H7 (cell line): ENCODE measurements around the gene LTN1. TPM values are rescaled to one million over a fixed set of nuclear protein-coding genes. Genes with fewer than 3 reads are reported as not detected.
"Not testable (repeated sequence)": the region's sequence is repeated elsewhere in the genome, so short reads cannot be mapped to it uniquely, and the experiment has no call there.

Source experiments
- DNase-seq: peaks from one replicate; pipeline ENCODE4 v3.0.0; 2012
- H3K27me3 ChIP-seq: 2 replicates; pipeline ENCODE4 v1.6.0; 2011; ENCODE audit warnings: mild to moderate bottlenecking, low read length; ENCODE audit not compliant: control insufficient read depth, insufficient read depth
- H3K36me3 ChIP-seq: replicated peaks from 2 replicates; pipeline ENCODE4 v1.5.1; 2011; ENCODE audit warnings: low read length; ENCODE audit not compliant: control insufficient read depth, insufficient read depth
- H3K4me3 ChIP-seq: 2 replicates; pipeline ENCODE4 v1.5.1; 2011; ENCODE audit warnings: low read depth, mild to moderate bottlenecking, control low read depth, low read length, moderate library complexity; ENCODE audit not compliant: insufficient read depth
- total RNA-seq: library from RNA; depleted of rRNA; stranded (reverse); fragments of >200 nt; shearing (Covaris generic); gene quantifications from 2 replicates; pipeline ENCODE4 v1.2.3, GENCODE V29; 2014

The LTN1 gene
- total RNA-seq, 1 experiment from 2014 or later, result 22.0 TPM

DNA sequence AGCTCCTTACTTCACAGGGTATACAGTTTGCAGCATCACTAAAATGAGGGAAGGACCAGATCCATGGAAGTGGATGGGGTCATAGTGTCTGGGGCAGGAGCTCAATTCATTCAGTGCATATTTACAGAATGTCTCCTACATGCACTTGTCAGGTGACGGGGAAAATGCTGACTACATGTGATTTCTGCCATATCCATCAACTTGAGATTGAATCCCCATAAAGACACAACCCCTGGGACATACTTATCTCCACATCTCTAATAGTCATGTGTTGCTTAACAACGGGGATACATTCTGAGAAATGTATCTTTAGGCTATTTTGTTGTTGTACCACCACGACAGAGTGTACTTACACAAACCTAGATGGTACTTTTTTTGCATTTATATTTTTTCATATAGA lies 14.5 kb upstream of the LTN1 start:
- DNase-seq, result no peak
- no peak overlapping the region for H3K4me3 ChIP-seq

DNA sequence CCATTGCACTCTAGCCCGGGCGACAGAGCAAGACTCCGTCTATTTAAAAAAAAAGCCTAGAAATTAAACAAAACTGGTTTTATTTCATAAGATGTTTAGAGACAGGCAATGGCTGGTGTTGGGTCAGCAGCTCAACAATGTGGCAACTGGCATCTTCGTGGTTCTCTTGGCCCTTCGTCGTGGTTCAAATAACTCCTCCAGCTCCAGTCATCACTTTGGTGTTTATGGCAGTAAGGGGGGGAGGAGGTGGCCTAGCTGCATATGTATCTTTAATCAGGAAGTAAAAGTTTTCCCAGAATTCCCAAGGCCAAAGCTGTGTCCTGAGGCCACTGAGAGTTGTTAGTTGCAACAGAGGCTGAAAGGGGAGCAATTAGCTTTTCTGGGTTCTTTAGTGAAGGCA lies 13.0 kb upstream of the LTN1 start:
- DNase-seq, result no peak
- no peaks in the 10 kb centered on the region for H3K36me3 ChIP-seq

More for the DNA sequence above, 14.5 kb upstream of the LTN1 start:
- no peaks in the 10 kb centered on the region for H3K27me3 ChIP-seq
- H3K36me3 ChIP-seq, result no peaks in the 10 kb centered on the region

DNA sequence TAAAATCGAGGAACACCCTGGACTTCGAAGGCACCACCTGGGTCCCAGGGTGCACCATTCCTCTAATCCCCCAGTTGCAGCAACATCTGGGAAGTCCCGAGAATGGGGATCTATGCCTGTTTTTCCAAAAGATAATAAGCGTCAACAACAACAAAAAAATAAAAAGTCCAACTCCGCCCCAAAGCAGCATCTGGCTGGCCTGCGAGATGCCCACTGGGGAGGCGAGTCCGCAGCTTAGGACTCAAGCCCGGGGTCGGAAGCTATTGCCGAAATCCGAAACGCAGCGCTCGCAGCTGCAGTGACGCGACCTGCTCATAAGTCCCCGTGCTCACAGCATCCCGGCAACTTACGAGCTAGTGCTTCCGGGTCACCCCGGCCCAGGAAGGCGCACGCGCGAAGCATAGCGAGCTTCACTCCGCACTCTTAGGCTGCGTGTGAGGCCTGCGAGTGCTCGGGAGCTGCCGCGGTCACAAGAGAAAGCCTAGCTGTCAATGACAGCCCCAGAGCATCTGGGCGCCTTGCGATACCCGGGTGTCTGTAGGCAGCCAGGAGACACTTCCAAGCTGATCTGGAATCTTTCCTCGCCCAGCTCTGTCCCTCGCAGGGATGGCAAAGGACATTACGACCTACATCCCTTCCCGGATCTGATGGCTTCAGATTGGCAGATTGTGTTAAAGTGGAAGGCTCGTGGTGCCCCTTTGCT lies 9.9 kb upstream of the LTN1 start:
- peak overlapping the region; percentile 73 for H3K4me3 ChIP-seq
- no peaks in the 10 kb centered on the region for H3K36me3 ChIP-seq
- DNase-seq, result peak; percentile 93
- H3K27me3 ChIP-seq, result no peaks in the 10 kb centered on the region

More for the DNA sequence above, 13.0 kb upstream of the LTN1 start:
- H3K4me3 ChIP-seq, result no peak overlapping the region
- no peaks in the 10 kb centered on the region for H3K27me3 ChIP-seq

DNA sequence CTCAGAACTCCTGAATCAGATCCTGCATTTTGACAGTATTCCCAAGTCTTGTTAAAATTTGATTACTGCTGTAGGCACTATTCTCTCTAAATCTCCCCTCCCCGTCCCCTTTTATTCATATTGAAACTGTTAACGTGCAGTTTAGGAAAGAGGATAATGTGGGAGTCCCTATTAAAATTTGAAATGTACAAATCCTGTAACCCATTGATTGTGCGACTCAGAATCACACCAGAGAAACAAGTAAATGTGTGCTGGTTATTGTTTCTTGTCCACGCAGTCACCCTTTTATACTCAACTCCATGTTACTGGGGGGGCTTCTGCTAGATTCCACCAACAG lies 584 bp upstream of the LTN1 start:
- peak overlapping the region; percentile 35 for H3K4me3 ChIP-seq
- no peak for DNase-seq
- H3K36me3 ChIP-seq, result no peaks in the 10 kb centered on the region
- no peaks in the 10 kb centered on the region for H3K27me3 ChIP-seq

DNA sequence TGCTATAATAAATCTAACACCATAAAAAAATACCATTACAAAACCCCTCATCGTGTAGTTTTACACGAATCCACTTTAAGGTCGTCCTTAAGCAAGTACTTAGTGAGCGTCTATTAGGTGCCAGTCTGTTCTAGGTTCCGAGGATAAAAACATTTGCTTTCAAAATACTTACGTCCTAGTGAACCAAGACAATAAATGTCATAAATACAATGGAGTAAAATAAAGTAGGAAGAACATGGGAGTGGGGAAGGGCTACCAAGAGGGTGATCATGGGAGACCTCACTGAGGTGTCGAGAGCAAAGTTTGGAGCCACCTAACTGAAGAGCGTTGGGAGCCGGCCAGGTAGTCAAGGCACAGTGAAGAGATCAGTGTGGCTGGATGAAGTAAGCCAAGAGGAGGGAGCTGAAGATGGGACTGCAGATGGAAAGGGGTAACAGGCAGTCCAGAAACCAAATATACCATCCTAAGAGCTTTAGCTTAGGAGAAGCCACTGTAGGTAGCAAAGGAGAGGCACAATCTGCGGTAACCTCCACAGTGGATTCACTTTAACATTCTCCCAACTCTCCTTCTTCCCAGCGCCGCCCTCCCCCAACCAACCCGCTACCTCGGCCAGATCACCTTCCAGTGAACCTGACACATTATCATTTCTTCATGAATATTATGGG lies 684 bp downstream of the LTN1 start:
- Histone ChIP-seq H3K27me3 (no peaks in the 10 kb centered on the region), H3K36me3 (no peaks in the 10 kb centered on the region), H3K4me3 (peak overlapping the region; percentile 96)
- no peak for DNase-seq

DNA sequence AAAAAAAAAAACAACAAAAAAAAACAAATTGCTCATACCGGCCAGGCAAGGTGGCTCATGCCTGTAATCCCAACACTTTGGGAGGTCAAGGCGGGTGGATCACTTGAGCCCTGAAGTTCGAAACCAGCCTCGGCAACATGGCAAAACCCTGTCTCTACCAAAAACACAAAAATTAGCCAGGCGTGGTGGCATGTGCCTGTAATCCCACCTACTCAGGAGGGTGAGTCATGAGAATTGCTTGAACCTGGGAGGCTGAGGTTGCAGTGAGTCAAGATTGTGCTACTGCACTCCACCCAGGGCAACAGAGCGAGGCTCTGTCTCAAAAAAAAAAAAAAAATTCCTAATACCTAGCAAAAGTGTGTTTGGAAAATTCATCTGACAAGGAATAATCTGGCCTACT lies 4.5 kb downstream of the LTN1 start:
- H3K27me3 ChIP-seq, H3K36me3 ChIP-seq, DNase-seq, H3K4me3 ChIP-seq: not testable (repeated sequence)

DNA sequence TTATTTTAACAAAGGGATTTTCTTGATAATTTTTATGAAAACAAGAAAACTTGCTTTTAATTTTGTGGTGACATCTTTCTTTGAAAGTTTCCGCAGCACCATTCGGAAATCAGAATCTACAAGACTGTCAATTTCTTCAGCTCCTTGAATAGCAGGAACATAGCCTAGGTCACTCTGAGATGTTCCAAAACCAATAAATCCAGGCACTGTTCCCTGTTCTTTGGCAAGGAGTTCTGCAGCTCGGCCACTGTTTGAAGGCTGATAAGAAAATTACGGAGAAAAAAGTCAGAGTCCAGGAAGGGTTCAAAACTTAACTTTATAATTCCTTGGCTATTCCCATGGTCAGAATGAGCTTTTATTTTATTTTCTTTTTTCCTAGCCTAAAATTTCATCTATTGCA lies 6.0 kb downstream of the LTN1 start:
- no peaks in the 10 kb centered on the region for H3K27me3 ChIP-seq
- no peak for DNase-seq
- no peak overlapping the region for H3K4me3 ChIP-seq
- H3K36me3 ChIP-seq, result peaks cover 1% of the 10 kb centered on the region

DNA sequence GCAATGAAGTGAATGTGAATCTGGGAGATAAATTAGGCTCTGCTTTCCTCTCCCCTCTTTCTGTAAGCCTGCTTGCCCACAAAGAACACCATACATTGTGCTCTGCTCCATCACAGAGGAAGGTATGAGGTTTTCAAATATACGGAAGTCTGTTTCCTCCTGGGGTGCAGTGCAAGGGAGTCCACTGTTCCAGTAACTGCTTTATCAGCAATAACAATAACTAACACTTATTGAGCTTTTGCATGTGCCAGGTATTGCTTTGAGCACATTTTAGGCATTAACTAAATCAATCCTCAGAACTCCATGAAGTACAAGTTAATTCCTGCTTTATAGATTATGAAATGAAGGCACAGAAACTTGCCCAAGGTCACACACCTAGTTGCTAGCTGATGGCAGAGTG lies 10.0 kb downstream of the LTN1 start:
- Histone ChIP-seq H3K36me3 (peaks cover 4% of the 10 kb centered on the region), H3K27me3 (no peaks in the 10 kb centered on the region), H3K4me3 (no peak overlapping the region)
- DNase-seq, result no peak

DNA sequence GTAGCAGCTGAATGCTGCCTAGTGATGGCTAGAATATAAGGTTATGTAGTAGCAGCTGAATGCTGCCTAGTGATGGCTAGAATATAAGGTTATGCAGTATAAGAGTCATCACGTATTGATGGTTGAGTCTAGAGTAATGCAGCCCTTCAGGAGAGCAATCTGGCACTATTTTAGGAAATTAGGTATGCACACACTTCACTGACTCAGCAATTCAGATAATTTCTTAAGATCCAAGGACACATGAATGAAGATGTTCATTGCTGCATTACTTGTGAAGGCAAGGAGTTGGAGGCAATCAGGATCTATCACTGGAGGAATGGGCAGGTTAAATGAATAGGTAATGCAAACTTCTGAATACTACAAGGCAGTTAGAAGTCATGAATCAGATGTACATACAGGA lies 13.6 kb downstream of the LTN1 start:
- peaks cover 4% of the 10 kb centered on the region; the same call in 1 of the 2 replicates for H3K36me3 ChIP-seq
- H3K27me3 ChIP-seq, result no peaks in the 10 kb centered on the region
- no peak for DNase-seq
- no peak overlapping the region for H3K4me3 ChIP-seq

DNA sequence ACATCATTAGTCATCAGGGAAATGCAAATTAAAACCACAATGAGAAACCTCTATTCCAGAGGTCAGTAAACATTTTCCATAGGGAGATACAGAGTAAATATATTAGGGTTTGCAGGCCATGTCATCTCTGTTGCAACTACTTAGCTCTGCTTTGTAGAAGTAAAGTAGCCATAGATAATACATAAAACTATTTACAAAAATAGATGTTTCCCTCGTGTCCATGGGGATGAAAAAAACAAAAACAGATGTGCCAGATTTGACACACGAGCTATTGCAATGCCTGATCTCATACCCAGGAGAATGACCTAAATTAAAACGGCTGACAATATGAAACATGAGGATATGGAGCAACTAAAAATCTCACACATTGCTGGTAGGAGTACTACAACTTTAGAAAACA lies 17.3 kb downstream of the LTN1 start:
- no peak overlapping the region for H3K4me3 ChIP-seq
- peaks cover 3% of the 10 kb centered on the region; the same call in 1 of the 2 replicates for H3K36me3 ChIP-seq
- no peaks in the 10 kb centered on the region for H3K27me3 ChIP-seq
- no peak for DNase-seq

DNA sequence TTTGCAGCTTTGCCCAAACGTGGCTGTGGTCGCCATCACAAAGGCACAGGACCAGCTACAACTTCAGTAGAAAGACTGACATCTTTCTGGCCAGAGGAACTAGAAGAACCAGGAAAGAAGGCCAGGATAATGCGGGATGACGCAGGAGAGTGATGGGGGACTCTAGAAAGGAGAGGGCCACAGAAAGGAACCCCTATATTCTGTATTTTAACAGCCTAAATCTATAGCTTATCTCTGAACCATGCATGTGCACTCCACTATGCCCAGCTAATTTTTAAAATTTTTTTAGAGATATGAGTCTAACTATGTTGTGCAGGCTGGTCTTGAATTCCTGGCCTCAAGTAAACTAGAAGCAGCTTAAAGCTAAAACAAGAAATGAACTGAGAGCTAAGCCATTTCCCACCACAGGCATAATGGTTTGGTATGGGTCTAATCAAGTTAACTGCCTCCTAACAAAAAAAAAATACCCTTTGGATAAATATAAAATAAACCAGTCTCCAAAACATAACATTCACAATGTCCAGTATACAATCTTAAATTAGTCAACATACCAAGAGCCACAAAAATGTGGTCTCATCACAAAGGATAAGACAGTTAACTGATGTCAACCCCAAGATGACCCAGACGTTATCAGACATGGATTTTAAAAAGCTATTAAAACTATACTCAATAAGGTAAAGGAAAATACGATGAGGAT lies 18.0 kb downstream of the LTN1 start:
- Histone ChIP-seq H3K4me3 (no peak overlapping the region), H3K36me3 (peaks cover 3% of the 10 kb centered on the region; the same call in 1 of the 2 replicates), H3K27me3 (no peaks in the 10 kb centered on the region)
- no peak for DNase-seq

DNA sequence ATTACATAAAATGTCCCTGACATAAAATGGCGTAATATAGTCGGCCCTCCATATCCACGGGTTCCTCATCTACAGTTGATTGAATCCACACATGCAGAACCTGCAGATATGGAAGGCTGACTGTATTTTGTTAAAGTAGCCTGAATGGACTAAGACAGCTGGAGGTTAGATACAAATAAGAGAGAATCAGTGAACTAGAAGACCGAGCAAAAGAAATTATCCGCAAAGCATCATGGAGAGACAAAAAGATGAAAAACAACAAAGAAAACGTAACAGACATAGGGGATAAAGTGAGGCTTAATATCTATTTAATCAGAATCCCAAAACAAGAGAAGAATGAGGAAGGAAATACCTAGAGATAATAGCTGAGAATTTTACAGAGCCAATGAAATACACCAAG lies 20.3 kb downstream of the LTN1 start:
- H3K36me3 ChIP-seq, result peaks cover 3% of the 10 kb centered on the region

DNA sequence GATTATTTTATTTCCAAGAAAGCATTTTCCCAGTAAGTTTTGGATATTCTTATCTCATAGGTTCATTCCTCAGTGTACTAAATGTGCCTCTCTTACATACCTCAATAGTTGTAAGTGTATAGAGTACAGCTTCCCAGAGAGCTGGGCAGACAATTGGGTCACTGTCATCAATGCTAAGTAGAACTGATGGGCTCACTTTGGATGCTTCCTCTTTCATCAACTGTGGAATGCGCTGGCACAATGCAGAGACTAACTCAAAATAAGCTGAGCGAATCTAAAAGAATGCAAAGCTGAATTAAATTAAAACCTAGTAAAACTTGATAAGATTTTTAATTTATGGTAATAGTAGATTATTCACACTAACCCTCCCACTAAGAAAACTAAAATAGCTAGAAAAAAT lies 21.5 kb downstream of the LTN1 start:
- no peak for DNase-seq

More for the DNA sequence above, 20.3 kb downstream of the LTN1 start:
- DNase-seq, result no peak
- H3K27me3 ChIP-seq, result no peaks in the 10 kb centered on the region
- H3K4me3 ChIP-seq, result no peak overlapping the region

DNA sequence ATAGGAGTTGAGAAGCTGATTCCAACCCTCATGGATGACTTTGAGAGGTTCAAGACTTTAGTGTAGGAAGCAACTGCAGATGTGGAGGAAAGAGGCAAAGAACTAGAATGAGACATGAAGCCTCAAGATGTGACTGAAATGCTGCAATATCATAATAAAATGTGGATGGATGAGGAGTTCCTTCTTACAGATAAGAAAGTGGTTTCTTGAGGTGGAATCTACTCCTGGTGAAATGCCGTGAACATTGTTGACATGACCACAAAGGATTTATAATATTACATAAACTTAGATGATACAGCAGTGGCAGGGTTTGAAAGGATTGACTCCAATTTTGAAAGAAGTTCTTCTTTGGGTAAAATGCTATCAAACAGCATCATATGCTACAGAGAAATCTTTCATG lies 28.8 kb downstream of the LTN1 start:
- no peak for DNase-seq
- no peaks in the 10 kb centered on the region for H3K27me3 ChIP-seq
- H3K4me3 ChIP-seq, result no peak overlapping the region
- peaks cover 9% of the 10 kb centered on the region for H3K36me3 ChIP-seq

More for the DNA sequence above, 21.5 kb downstream of the LTN1 start:
- no peak overlapping the region for H3K4me3 ChIP-seq
- peaks cover 4% of the 10 kb centered on the region for H3K36me3 ChIP-seq
- H3K27me3 ChIP-seq, result no peaks in the 10 kb centered on the region

DNA sequence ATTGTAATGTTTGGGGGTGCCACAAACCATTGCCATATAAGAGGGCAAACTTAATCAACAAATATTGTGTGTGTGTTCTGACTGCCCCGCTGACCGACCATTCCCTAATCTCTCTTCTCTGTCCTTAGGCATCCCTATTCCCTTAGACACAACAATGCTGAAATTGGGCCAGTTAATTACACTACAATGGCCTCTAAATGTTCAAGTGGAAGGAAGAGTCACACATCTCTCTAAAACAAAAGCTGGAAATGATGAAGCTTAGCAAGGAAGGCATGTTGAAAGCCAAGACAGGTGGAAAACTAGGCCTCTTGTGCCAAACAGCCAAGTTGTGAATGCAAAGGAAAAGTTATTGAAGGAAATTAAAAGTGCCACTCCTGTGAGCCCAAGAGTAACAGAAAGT lies 30.2 kb downstream of the LTN1 start:
- H3K27me3 ChIP-seq, result no peaks in the 10 kb centered on the region
- H3K36me3 ChIP-seq, result peaks cover 6% of the 10 kb centered on the region
- no peak overlapping the region for H3K4me3 ChIP-seq
- no peak for DNase-seq
